Right atrium auricular region (tissue), 2 donors: ENCODE measurements around the gene NKX6-2. TPM values are rescaled to one million over a fixed set of nuclear protein-coding genes. Genes with fewer than 3 reads are reported as not detected.
A peak's percentile ranks its signal among the peaks of the same experiment; 100 is the strongest.

Experiments used
- DNase-seq: peaks from one replicate; pipeline ENCODE4 v3.0.0-alpha.2; 2019; ENCODE audit warnings: low spot score
- H3K27ac ChIP-seq, 2 donors: fragments of 200-600 bp; sonication (generic); 1 replicate in 1 of 2; 2 replicates in 1 of 2; pipeline ENCODE4 v1.5.1; 2016 to 2019
- H3K27me3 ChIP-seq, 2 donors: fragments of 200-600 bp; sonication (generic); one replicate each; pipeline versions ENCODE4 v1.5.1 to v1.6.0; 2017 to 2019
- H3K36me3 ChIP-seq: fragments of 200-600 bp; sonication (generic); one replicate; pipeline ENCODE4 v1.5.1; 2016
- H3K4me1 ChIP-seq, 2 donors: fragments of 200-600 bp; sonication (generic); one replicate each; pipeline versions ENCODE4 v1.5.1 to v1.6.0; 2017 to 2019
- H3K4me3 ChIP-seq, 2 donors: fragments of 200-600 bp; sonication (generic); 1 replicate in 1 of 2; 2 replicates in 1 of 2; pipeline ENCODE4 v1.5.1; 2017 to 2019; ENCODE audit warnings: mild to moderate bottlenecking in 1 of 2, moderate library complexity in 1 of 2
- H3K9me3 ChIP-seq, 2 donors: fragments of 200-600 bp; sonication (generic); one replicate each; pipeline ENCODE4 v1.5.1; 2019
- CTCF ChIP-seq, 2 donors: fragments of 200-600 bp; sonication (generic); IDR thresholded peaks; one replicate each; pipeline ENCODE4 v1.5.1; 2019; ENCODE audit warnings: antibody characterized with exemption in 2 of 2
- total RNA-seq, 2 donors: library from RNA; depleted of rRNA; stranded (reverse); fragments of >200 nt; gene quantifications; one replicate each; pipeline ENCODE4 v1.1.0, GENCODE V29; 2016

Gene NKX6-2
- total RNA-seq, result not detected

GRCh38 chr10:132785723-132786475, at the start of gene NKX6-2:
NKX6-2 (minus strand) TSS chr10:132786147; CDS start chr10:132785948, 199 bp downstream.
- H3K4me3 ChIP-seq, result peak within 1 kb of the TSS in 1 of 2 donors; percentile 28
- H3K27ac ChIP-seq, result no peak within 1 kb of the TSS
- H3K9me3 ChIP-seq, result no peaks in the 10 kb centered on the region
- TF ChIP-seq CTCF (IDR thresholded peaks at IDR 0.05), result no peak
- peaks cover 13 to 41% of the 10 kb centered on the region in 2 donors for H3K27me3 ChIP-seq
- peaks cover 21% of the 10 kb centered on the region for H3K36me3 ChIP-seq
- no peak for DNase-seq
- peaks cover 0 to 36% of the 10 kb centered on the region in 2 donors for H3K4me1 ChIP-seq

GRCh38 chr10:132834891-132835847, 49.2 kb upstream of the NKX6-2 start:
- Histone ChIP-seq H3K27ac (no peak overlapping the region), H3K4me1 (no peaks in the 10 kb centered on the region), H3K27me3 (peaks cover 0 to 5% of the 10 kb centered on the region in 2 donors), H3K4me3 (no peak overlapping the region), H3K9me3 (no peaks in the 10 kb centered on the region), H3K36me3 (no peaks in the 10 kb centered on the region)
- DNase-seq, result no peak
- TF ChIP-seq CTCF (IDR thresholded peaks at IDR 0.05), result no peak

- no peaks in the 10 kb centered on the region for H3K9me3 ChIP-seq
- no peak for DNase-seq
- H3K27me3 ChIP-seq, result peaks cover 0 to 5% of the 10 kb centered on the region in 2 donors
- H3K27ac ChIP-seq, result no peak overlapping the region
- TF ChIP-seq CTCF (IDR thresholded peaks at IDR 0.05), result no peak
- no peak overlapping the region for H3K4me3 ChIP-seq
- no peaks in the 10 kb centered on the region for H3K36me3 ChIP-seq
- no peaks in the 10 kb centered on the region for H3K4me1 ChIP-seq
Measured at GRCh38 chr10:132834311-132834761, 48.4 kb upstream of the NKX6-2 start.

- Histone ChIP-seq H3K27me3 (peaks cover 0 to 5% of the 10 kb centered on the region in 2 donors), H3K4me3 (no peak overlapping the region), H3K9me3 (no peaks in the 10 kb centered on the region), H3K4me1 (no peaks in the 10 kb centered on the region), H3K36me3 (no peaks in the 10 kb centered on the region), H3K27ac (no peak overlapping the region)
- TF ChIP-seq CTCF (IDR thresholded peaks at IDR 0.05), result no peak
- DNase-seq, result no peak
Measured at GRCh38 chr10:132833421-132834111, 47.6 kb upstream of the NKX6-2 start.

GRCh38 chr10:132832186-132832969, 46.4 kb upstream of the NKX6-2 start:
- no peaks in the 10 kb centered on the region for H3K4me1 ChIP-seq
- H3K27ac ChIP-seq, result no peak overlapping the region
- no peak overlapping the region for H3K4me3 ChIP-seq
- H3K27me3 ChIP-seq, result peaks cover 0 to 5% of the 10 kb centered on the region in 2 donors
- H3K36me3 ChIP-seq, result no peaks in the 10 kb centered on the region
- no peak for DNase-seq
- H3K9me3 ChIP-seq, result no peaks in the 10 kb centered on the region
- TF ChIP-seq CTCF (IDR thresholded peaks at IDR 0.05), result no peak
